WI38 (cell line): ENCODE data around the gene SUPV3L1.

Source experiments
- H3K4me3 ChIP-seq: 2 replicates; pipeline ENCODE4 v1.5.1; 2011; ENCODE audit warnings: low read depth, mild to moderate bottlenecking, control low read depth, low read length
- TF ChIP-seq, protein P1 (sequence below): IDR thresholded peaks from 2 replicates; pipeline ENCODE4 v1.5.1; 2012; ENCODE audit warnings: low read depth, mild to moderate bottlenecking, control low read depth, low read length

Gene SUPV3L1

DNA sequence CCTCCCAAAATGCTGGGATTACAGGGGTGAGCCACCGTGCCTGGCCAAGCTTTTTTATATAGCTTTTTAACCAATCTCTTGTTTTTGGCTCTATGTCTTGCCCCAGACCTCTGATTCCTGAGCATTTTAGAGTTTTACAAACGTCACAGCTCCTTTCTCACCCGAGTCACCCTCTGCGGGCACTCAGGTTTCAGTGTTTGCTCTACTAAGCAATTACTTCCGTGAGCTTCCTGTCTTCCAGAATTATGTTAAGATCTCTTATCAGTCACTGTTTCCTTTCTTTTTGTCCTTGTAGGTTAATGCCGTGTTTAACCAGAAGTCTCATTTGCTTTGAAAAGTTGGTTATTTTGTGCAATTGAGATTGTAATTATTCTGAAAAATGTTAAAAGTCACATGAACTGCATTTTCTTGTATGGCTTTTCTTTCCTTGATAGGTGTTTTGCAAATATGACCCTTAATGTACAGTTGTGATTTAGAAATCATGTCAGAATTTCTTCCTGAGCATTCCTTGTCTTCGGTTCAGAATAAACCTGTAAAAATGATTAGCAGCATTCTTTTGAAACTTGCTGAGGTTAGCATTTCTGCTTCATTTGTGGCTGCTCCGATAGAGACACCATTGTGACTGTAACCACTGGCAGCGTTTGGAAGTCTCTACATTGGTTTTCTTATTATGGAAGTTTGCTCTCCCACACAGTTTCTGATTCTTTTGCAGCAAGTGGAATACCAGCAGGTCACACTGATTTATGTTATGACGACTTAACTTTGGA, 35.6 kb downstream of the SUPV3L1 start:
- H3K4me3 ChIP-seq: no peak overlapping the region
- TF ChIP-seq, protein P1, sequence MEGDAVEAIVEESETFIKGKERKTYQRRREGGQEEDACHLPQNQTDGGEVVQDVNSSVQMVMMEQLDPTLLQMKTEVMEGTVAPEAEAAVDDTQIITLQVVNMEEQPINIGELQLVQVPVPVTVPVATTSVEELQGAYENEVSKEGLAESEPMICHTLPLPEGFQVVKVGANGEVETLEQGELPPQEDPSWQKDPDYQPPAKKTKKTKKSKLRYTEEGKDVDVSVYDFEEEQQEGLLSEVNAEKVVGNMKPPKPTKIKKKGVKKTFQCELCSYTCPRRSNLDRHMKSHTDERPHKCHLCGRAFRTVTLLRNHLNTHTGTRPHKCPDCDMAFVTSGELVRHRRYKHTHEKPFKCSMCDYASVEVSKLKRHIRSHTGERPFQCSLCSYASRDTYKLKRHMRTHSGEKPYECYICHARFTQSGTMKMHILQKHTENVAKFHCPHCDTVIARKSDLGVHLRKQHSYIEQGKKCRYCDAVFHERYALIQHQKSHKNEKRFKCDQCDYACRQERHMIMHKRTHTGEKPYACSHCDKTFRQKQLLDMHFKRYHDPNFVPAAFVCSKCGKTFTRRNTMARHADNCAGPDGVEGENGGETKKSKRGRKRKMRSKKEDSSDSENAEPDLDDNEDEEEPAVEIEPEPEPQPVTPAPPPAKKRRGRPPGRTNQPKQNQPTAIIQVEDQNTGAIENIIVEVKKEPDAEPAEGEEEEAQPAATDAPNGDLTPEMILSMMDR: no peak

GRCh38 chr10:69216577-69217118, 36.6 kb downstream of the SUPV3L1 start:
- no peak overlapping the region for H3K4me3 ChIP-seq
- TF ChIP-seq, protein P1: no peak

DNA sequence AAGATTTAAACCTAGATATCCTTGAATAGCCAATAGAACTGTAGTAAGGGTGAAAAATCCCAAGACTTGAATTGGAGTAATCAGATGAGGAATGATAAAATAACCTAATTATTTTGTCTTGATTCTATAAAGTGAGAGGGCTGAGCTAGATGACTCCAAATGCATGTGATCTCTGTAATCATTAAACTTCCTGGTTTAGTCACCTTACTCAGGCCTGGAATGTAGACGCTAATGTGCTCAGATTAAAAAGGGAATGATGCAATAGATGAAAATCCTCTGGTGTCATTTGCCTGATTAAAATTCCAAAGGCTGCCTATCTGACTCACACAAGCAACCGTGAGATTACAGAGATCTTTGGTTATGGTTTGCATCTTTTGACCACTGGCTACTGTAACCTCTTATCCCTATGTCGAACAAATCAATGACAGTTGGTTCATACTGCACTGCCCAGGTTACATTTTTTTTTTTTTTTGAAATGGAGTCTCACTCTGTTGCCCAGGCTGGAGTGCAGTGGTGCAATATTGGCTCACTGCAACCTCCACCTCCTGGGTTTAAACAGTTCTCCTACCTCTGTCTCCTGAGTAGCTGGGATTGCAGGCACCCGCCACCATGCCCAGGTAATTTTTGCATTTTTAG, 37.2 kb downstream of the SUPV3L1 start:
- no peak overlapping the region for H3K4me3 ChIP-seq
- TF ChIP-seq, protein P1: no peak

DNA sequence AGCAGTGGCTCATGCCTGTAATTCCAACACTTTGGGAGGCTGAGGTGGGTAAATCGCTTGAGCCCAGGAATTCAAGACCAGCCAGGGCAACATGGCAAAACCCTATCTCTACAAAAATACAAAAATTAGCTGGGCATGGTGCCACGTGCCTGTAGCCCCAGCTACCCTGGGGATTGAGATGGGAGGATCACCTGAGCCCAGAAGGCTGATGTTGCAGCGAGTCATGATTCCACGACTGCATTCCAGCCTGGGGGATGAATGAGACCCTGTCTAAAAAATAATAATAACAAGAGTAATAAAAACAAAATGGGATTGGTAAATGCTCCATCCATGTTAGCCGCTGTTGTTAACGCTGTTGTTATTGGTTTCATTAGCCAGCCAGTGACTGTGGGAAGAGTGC, 38.8 kb downstream of the SUPV3L1 start:
- TF ChIP-seq, protein P1: no peak
- H3K4me3 ChIP-seq: no peak overlapping the region

DNA sequence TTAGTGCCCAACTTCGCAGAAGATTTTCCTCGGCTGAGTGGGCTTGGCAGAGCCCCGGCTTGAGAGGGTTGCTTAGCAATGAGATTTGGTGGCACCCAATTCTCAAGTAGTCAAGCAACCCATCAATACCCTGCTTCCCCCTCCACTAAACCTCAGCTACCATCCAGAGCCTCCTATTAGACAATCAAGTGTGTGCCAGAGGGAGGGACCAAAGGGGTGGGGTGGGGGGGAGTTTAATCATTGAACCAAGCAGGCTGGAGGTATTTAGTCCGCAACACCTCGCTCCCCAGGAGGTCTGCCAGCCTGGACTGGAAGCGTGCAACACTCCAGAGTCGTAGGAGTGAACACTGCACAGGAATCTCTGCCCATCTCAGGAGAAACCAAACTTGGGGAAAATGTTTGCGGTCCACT, 40.0 kb downstream of the SUPV3L1 start, which contains the start of gene HKDC1:
TSS of gene HKDC1 (plus strand) at position 292 of the 411 bp plus-strand sequence. CDS start at position 396, 104 bp downstream.
- TF ChIP-seq, protein P1: no peak
- no peak within 1 kb of the TSS for H3K4me3 ChIP-seq

GRCh38 chr10:69220507-69220906, 40.5 kb downstream of the SUPV3L1 start:
- TF ChIP-seq, protein P1: no peak
- H3K4me3 ChIP-seq: no peak overlapping the region
